ENCODE data around the gene MYMK.

GRCh38 chr9:133568186-133568585, 43.4 kb upstream of the MYMK start:
- TF ChIP-seq ZNF384 (IDR thresholded peaks at IDR 0.05) = no peak
- TF ChIP-seq FOXM1 (IDR thresholded peaks at IDR 0.05; ENCODE audit: borderline replicate concordance) = no peak
- no peak for TF ChIP-seq L3MBTL2 (conservative IDR thresholded peaks at IDR 0.05)

Data from HEK293T (cell line).